HG02571 (cell line): ENCODE results near the gene UBFD1.
"Not testable (repeated sequence)": the region's sequence is repeated elsewhere in the genome, so short reads cannot be mapped to it uniquely, and the experiment has no call there.

Experiments used
- ATAC-seq: cut with Tn5 transposase; IDR thresholded peaks from one replicate; pipeline ENCODE4 v1.9.1; 2021; ENCODE audit warnings: mild to moderate bottlenecking, moderate library complexity; ENCODE audit not compliant: unreplicated experiment

UBFD1 gene, protein sequence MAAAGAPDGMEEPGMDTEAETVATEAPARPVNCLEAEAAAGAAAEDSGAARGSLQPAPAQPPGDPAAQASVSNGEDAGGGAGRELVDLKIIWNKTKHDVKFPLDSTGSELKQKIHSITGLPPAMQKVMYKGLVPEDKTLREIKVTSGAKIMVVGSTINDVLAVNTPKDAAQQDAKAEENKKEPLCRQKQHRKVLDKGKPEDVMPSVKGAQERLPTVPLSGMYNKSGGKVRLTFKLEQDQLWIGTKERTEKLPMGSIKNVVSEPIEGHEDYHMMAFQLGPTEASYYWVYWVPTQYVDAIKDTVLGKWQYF

DNA sequence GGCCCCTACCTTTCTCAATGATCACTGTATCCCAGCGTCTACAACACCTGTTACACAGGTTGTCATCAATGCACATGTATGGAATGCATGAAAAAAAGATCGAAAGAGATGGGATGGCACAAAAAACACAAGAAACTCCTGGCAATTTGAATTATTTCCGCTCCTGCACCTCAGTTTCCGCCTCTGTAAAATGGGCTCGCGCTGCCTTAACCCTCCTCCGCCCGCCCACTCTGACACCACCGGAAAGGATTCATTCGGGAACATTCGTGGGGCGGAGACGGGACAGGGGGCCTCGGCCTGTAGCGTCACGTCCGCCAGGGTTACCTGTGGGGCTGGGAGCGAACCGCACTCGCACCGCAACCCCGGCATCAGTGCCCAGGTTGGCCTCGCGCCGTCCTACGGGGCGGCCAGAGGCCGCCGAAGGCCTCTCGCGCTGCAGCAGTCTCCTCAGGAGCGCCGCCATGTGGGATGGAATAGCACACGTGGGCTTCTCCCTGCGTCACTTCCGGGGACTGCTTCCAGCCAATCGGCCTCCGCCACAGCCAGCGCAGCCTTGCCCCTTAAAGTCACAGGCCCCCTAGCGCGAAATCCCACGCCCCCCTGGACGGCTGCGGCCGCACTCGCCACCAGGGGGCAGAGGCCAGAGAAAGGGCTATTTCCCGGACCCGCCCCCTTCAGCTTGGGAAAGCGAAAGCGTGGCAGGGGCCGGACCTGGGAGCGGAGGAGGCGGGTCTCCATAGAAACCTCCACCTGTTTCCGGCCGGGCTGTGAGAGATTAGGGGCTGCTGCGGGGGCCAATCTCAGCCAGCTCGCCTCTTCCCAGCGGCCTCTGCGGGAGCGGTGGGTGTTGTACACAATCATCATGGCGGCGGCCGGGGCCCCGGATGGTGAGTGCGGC lies at the start of gene UBFD1, which contains the start of gene EARS2:
Gene UBFD1 (plus strand): TSS at position 847 of the 898 bp plus-strand sequence. CDS start 16 bp downstream, at position 863.
Gene EARS2 (minus strand): TSS at position 470 of the 898 bp plus-strand sequence. CDS start 7 bp downstream, at position 463.
- peak; percentile 92 for ATAC-seq

DNA sequence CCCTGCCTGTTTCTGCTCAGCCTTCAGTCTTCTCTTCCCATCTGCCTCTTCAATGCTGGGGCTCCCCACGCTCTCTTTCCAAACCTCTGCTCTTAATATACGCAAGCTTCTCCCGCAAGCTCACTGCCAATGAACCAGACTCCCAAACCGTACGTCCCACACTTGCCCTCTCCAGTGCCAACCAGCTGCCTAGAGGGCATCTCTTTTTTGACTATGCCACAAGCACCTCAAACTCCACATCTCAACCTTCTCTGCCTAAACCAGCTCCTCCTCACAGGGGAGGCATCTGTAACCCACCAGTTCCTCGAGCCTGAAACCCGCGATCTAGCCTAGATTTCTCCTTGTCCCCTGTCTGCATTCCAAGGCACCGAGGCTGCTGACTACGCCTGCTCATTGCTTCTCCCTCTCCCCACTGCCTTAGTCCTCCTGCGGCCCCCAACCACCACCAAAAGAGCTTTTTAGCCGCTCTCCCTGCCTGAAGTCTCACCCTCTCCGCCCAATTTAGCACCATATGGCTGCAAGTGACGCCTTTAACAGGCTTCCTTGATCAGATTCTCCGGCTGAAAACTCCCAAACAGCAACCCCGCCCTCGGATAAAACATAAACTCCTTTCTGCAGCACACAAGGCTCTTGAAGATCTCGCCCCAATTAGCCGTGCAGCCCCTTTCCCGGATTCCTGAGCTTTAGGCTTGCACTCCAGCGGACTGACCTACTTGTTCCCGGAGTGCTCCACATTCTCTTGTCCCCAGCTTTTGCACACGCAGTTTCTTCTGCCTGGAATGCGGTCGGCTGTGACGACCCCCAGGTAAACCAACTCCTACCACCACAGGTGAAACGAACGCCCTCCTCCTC lies 48.7 kb upstream of the UBFD1 start:
- ATAC-seq: no peak

DNA sequence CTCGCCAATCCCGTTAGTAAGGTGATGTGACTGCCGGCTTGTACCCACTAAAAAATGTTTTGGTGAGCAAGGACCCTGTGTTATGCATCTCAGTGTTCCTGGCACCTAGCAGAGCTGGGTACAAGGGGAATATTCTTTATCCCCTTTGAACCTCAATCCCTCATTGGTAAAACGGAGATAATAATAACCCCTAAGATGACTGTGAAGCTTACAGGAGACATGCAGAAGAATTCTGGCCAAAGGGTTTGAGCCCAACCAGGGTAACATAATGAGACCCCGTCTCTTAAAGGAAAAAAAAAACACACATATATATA lies 48.1 kb upstream of the UBFD1 start:
- no peak for ATAC-seq

DNA sequence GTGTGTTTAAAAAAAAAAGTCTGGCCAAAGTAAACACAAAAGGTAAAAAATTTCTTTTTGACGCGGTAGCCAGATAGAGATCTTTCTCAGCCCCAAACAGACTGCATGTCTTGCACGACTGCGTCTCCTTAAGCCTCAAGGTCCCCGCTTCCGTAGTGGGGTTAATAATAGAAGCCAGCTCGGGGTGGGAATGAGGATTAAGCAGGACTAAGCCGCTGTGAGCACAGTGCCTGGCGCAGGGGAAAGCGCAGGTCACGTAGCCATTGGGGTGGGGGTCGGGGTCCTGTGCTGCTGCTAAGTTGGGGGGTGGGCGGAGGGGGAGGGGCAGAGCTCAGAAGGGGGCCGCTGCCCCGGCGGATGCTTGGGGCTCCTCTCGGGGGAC lies 47.8 kb upstream of the UBFD1 start:
- peak; percentile 8 for ATAC-seq

DNA sequence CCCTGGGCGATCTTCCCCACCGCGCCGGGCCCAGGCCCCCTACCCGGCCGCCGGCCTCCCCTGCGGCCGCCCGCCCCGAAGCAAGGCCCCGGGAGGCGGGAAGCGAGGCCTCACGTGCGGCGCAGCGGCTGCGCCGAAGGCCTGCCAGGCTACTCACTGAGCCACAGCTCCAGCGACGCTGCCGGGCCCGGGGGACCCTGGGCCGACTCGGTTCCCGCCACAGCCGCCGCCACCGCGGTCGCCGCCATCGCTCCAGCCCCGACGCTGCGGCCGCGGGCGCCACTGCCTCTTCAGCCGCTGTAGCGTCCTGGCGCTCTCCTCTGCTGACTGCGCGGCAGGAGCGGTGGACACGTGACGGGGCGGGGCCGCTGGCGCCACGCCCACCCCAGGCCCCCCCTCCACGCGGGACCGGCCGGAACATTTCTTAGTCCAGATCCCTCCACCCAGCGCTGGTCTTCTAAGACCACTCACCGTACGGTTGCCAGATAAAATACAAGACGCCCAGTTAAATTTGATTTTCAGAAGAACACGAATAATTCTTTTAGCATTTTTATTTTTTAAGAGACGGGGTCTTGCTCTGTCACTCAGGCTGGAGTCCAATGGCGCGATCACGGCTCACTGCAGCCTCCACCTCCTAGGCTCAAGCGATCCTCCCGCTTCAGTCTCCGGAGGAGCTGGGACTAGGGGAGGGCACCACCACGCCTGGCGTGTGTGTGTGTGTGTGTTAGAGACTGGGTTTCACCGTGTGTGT lies 47.2 kb upstream of the UBFD1 start, which contains the start of gene GGA2:
Gene GGA2 (minus strand): TSS at position 331 of the 751 bp plus-strand sequence. CDS start 83 bp downstream, at position 248.
- peak; percentile 76 for ATAC-seq

DNA sequence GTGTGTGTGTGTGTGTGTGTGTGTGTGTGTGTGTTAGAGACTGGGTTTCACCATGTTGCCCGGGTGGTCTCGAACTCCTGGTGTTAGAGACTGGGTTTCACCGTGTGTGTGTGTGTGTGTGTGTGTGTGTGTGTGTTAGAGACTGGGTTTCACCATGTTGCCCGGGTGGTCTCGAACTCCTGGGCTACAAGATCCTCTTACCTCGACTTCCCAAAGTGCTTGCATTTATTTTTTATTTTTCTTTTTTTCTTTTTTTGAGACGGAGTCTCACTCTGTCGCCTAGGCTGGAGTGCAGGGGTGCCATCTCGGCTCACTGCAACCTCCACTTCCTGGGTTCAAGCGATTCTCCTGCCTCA lies 46.6 kb upstream of the UBFD1 start:
- ATAC-seq: not testable (repeated sequence)

DNA sequence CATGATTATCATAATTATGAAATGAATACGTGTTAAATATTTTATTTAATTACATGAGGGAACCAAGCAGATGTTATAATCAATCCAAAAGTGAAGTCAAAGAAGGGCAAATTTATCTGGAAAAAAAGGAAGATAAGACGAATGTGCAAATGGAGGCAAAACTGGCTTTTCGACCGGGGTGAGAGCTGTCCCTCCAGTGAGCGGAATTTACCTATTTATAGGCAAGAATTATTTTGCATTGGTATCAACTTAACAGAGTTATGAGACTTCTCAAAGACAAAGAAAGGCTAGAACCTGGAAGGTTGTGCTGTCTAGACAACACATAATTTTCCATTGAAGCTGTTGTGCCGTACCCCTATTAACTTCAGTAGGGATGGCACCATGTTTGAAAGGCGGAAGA lies 45.8 kb upstream of the UBFD1 start:
- ATAC-seq: no peak

DNA sequence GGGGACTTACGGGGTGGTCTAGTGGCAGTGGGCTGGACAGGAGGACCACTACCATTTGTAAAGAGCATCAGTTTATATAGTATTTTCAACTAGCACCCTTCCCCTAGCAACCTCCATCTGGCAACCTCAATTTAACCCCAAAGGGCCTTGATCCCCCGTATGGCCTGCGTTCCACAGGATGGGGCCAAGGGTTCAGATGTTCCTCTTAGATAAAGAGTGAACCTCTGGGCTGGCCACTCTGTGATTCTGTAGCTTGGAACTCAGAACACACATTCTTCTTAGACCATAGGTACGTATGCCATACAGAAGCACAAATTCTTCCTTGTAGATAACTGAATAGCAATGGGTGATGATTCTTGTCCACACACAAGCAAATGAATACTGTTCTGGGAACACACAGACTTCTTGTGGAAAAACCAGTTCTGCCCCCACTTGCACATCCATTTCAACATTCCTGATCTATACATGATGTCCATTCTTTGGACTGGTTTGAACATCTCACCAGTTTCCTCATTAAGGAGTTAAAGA lies 45.3 kb upstream of the UBFD1 start:
- ATAC-seq: no peak

DNA sequence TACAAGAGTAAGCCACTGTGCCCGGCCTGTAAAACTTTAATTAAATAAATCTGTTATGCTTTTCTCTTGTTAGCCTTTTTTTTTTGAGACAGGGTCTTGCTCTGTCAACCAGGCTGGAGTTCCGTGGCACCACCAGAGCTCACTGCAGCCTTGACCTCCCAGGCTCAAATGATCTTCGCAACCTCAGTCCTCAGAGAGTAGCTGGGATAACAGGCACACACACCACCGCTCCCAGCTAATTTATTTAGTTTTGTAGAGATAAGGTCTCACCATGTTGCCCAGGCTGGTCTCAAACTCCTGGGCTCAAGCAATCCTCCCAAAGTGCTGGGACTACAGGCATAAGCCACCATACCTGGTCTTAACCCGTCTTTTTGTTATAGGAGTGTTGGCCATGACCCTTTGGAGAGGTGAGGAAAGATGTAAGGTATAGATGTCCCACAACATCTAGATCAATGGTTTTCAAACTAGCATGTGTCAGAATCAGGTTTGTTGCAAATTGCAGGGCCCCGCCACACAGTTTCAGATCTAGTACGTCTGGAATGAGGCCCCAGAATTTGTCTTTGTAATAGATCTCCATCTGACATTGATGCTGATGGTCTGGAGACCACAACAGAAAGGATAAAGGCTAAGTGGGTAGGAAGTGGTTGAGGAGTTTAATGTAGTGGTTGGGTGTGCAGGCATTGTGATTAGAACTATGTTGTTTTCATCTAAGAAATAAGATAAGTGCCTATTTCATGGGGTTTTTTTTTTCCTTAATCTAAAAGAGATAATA lies 43.0 kb upstream of the UBFD1 start:
- ATAC-seq: no peak

DNA sequence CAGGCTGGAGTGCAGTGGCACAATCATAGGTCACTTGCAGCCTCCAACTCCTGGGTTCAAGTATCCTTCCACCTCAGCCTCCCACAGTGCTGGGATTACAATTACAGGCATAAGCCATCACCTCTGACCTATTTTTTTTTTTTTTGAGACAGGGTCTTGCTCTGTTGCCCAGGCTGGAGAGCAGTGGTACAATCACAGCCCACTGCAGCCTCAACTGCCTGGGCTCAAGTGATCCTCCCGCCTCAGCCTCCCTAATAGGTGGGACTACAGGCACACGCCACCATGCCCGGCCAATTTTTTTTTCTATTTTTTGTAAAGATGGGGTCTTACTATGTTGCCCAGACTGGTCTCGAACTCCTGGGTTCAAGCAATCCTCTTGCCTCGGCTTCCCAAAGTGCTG lies 41.6 kb upstream of the UBFD1 start:
- no peak for ATAC-seq

DNA sequence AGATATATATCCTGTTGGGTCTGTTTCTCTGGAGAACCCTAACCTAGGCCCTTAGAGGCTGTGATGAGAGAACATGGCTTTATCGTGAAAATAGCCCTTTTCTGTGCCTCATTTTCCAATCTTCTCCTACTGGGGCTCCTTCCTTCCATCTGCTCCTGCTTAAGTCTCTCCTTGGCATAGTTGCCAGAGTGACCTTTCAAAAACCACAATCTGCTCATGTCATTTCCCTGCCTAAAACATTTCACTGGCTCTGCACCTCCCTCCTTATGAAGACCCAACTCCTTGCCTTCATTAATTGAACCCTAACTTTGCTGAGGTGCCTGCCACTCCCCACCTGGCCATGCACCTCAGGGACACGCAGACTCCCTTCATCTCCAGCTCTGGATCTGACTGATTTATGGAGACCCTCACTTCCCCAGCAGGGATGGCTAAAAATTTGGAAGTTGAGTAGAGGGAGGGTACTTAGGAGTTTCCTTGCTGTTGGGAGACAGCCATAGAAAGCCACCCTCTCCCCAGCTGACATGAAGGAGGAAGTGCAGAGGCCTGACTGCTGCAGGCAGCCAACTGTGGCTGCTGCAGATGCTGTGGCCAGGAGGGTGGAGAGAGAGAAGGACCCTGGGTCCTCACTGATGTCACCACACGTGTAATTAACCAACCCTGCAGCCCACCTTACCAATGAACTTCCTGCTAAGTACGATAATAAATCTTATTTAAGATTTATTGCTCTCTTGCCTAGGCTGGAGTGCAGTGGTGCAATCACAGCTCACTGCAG lies 41.0 kb upstream of the UBFD1 start:
- no peak for ATAC-seq

DNA sequence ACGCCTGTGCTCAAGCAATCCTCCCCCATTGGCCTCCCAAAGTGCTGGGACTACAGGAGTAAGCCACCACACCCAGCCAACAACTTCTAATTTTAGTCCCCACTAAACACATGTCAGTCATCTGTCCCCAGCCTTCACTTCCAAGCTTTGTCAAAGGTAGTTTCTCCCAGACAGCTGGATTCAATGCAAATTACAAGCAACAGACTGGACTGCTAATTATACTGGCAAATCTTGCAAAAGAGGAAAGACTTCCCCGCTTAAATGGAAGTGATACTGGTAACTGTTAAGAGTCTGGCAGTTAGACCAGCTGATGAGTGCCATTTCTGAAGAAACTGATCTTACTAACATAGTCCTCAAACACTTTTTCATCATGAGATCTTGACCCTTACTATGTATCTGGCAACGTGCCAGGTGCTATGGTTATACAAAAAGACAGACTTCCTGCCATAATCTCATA lies 39.1 kb upstream of the UBFD1 start:
- ATAC-seq: no peak

DNA sequence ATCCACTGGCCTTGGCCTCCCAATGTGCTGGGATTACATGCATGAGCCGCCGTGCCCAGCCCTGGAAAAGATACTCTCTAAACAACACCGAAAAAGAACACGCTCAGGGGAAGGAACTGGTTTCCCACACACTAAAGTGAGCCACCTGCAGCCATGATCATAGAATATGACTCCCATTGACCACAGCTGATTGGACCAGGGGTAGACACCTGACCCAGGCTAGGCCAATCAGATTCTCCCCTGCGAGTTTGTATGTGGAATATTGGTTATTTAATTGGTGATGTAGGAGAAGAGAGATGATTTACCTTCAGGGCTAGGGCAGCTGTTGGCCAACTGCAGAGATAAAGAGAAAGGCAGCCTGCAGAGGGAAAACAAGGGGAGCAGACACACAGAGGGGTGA lies 38.2 kb upstream of the UBFD1 start:
- no peak for ATAC-seq

DNA sequence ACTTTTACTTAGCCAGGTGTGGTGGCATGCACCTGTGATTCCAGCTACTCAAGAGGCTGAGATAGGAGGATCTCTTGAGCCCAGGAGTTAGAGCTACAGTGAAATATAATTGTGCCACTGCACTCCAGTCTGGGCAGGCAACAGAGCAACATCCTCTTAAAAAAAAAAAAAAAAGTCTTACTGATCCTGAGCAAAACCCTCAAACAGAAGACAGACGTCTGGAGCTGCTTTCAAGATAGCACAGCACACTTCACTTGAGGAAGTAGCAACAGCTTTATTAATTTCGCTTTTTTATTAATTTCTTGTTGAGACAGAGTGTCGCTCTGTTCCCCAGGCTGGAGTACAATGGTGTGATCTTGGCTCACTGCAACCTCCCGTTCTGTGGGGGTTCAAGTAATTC lies 37.0 kb upstream of the UBFD1 start:
- no peak for ATAC-seq

DNA sequence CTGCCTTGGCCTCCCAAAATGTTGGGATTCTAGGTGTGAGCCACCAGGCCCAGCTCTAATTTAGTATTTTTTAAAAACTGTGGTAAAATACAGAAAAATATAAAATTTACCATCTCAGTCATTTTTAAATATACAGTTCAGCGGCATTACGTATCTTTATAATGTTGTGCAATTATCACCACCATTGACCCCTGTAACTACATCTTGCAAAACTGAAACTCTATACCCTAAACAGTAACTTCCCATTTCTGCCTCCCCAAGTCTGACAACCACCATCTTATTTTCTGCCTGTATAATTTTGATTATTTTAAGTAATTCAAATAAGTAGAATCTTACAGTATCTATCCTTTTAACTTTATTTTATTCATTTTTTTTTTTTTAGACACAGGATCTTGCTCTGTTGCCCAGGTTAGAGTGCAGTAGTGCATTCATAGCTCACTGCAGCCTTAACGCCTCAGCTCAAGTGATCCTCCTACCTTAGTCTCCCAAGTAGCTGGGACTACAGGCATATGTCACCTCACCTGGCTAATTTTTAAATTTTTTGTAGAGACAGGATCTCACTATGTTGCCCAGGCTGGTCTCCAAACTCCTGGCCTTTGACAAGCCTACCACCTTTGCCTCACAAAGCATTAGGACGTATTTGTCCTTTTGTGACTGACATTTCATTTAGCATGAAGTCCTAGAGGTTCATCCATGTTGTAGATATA lies 36.3 kb upstream of the UBFD1 start:
- ATAC-seq: no peak

DNA sequence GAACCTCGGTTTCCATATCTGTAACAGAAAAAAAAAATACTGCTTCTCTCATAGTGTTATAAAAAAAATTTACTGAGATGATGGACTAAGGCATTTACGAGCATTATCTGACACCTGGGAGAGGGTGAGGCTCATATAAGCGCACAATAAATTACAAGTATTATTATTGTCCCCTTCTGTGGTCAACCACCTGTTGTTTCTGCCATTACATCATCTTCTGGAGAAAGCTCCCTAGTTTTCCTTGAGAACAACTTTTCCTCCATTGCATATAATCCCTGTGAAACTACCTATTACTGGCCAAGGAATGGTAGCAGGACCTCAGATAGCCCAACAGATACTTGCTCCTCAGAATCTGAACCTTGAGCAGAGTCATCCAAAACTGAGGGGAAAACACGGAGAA lies 35.6 kb upstream of the UBFD1 start:
- no peak for ATAC-seq

DNA sequence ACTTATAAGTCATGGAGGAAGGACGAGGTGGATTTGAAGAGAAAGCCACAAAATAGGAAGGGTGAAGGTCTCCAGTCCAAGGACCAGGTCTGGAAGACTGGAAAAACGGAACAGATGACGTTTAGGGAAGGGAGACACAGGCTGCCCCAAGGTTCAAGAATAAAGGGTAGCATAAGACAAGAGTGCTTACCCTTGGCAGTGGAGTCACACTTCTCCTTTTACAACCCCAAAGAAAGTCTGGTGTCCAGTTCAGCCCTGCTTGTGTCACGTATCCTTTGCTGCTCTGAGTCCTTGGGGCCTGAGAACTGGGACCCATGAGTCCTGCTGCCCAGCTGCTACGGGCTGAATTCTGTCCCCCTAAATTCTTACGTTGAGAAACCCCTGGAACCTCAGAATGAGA lies 34.2 kb upstream of the UBFD1 start:
- no peak for ATAC-seq

DNA sequence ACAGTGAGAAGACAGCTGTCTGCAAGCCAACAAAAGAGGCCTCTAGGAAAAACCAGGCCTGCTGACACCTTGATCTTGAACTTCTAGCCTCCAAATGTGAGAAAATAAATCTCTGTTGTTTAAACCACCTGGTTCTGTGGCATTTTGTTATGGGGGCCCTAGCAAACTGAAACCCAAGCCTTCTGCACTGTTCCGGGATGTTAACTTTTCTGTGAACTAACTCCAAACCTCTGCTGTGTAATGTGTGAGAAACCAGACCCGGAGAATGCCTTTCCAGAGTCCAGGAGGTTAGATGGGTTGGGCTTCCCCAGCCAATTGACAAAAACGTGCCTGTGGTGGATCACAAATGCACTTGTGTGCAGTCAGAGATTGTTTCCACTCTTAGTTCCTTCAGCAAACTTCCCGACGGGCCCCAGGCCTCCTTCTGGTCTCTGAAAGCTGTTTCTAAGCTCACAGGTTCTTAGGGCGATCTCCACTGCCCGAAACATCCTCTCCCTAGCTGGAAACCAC lies 33.6 kb upstream of the UBFD1 start:
- no peak for ATAC-seq
